HepG2 (cell line): Measurements from ENCODE around the gene OR5T3. TPM values are rescaled to one million over a fixed set of nuclear protein-coding genes. Genes with fewer than 3 reads are reported as not detected.

Experiments used
- ATAC-seq: fragments of 200-7000 bp; cut with Tn5 transposase; 3 replicates; pipeline ENCODE4 v1.9.1; 2020; ENCODE audit warnings: mild to moderate bottlenecking, moderate library complexity
- BruUV-seq: library from RNA; stranded (reverse); fragments of 400-500 nt; replicated peaks from 2 replicates; lab custom pipeline; 2021; lab: Mats Ljungman, UMichigan
- CTCF ChIA-PET: fragments of 300-600 bp; formaldehyde crosslinking; extraction: SDS; loops from one replicate; lab custom pipeline; 2021; ENCODE audit warnings: low total read pairs, inconsistent platforms, low intra/inter-chr PET ratio; lab: Yijun Ruan, JAX
- POLR2A ChIA-PET: fragments of 350-600 bp; sonication (Branson Sonifier 250); formaldehyde crosslinking; loops from one replicate; lab custom pipeline; 2020; ENCODE audit warnings: antibody characterized with exemption, inconsistent platforms; lab: Yijun Ruan, JAX
- DNase-seq: peaks from one replicate; pipeline ENCODE4 v3.0.0-alpha.2; 2015; ENCODE audit warnings: low spot score
- FAIRE-seq: peaks from 3 replicates; lab custom pipeline; 2011; peaks lifted over from hg19 to GRCh38; lab: Jason Lieb, UNC
- H2AFZ ChIP-seq: one replicate; pipeline ENCODE4 v1.6.1; 2011; ENCODE audit warnings: low read length, inconsistent platforms
- H3K27ac ChIP-seq: fragments of 300-600 bp; 3 replicates; pipeline ENCODE4 v1.8.0; 2011; ENCODE audit warnings: mixed run types, mild to moderate bottlenecking, mixed read lengths, low read length, inconsistent platforms; ENCODE audit not compliant: insufficient read depth; ENCODE audit errors: extremely low read length
- H3K27me3 ChIP-seq, 2 experiments: fragments of 200-600 bp in 1 of 2; 2 replicates in 1 of 2; 3 replicates in 1 of 2; pipeline versions ENCODE4 v1.6.0 to v1.8.0; 2011; ENCODE audit warnings: low read length in 2 of 2, mild to moderate bottlenecking in 2 of 2, moderate library complexity in 2 of 2, inconsistent platforms in 1 of 2; ENCODE audit not compliant: insufficient read depth in 2 of 2, control insufficient read depth in 1 of 2
- H3K36me3 ChIP-seq, 2 experiments: fragments of 200-600 bp in 1 of 2; replicated peaks in 1 of 2; 2 replicates in 1 of 2; 3 replicates in 1 of 2; pipeline versions ENCODE4 v1.5.1 to v1.8.0; 2011; ENCODE audit warnings: low read length in 2 of 2, inconsistent platforms in 1 of 2; ENCODE audit not compliant: insufficient read depth in 2 of 2, control insufficient read depth in 1 of 2
- H3K4me1 ChIP-seq: 2 replicates; pipeline ENCODE4 v1.5.1; 2012; ENCODE audit warnings: low read length, inconsistent platforms; ENCODE audit not compliant: insufficient read depth
- H3K4me2 ChIP-seq: 2 replicates; pipeline ENCODE4 v1.6.0; 2011; ENCODE audit warnings: low read depth, low read length, inconsistent platforms
- H3K4me3 ChIP-seq, 3 experiments: fragments of 200-600 bp in 1 of 3; sonication (generic), shearing (Covaris generic) in 1 of 3; replicated peaks in 1 of 3; 2 replicates each; pipeline ENCODE4 v1.5.1; 2011 to 2016; ENCODE audit warnings: low read length in 3 of 3, inconsistent platforms in 2 of 3, low read depth in 2 of 3, mild to moderate bottlenecking in 2 of 3, control low read depth in 1 of 3, mixed read lengths in 1 of 3; ENCODE audit not compliant: insufficient read depth in 1 of 3
- H3K79me2 ChIP-seq: one replicate; pipeline ENCODE4 v1.6.1; 2011; ENCODE audit warnings: low read length, inconsistent platforms; ENCODE audit not compliant: insufficient read depth
- H3K9ac ChIP-seq: 2 replicates; pipeline ENCODE4 v1.6.0; 2011; ENCODE audit warnings: mild to moderate bottlenecking, low read depth, low read length, inconsistent platforms; ENCODE audit not compliant: insufficient read depth
- H3K9me3 ChIP-seq: 2 replicates; pipeline ENCODE4 v1.5.1; 2012; ENCODE audit warnings: mild to moderate bottlenecking, low read length
- H4K20me1 ChIP-seq: 2 replicates; pipeline ENCODE4 v1.6.0; 2011; ENCODE audit warnings: inconsistent platforms, mild to moderate bottlenecking, low read length, moderate library complexity; ENCODE audit not compliant: insufficient read depth
- HES4 ChIP-seq: sonication (generic); formaldehyde crosslinking; IDR thresholded peaks from 2 replicates; pipeline ENCODE4 v1.9.0; 2021; ENCODE audit warnings: mild to moderate bottlenecking, missing genetic modification reagents, borderline replicate concordance
- MED8 ChIP-seq: sonication (generic); formaldehyde crosslinking; IDR thresholded peaks from 2 replicates; pipeline ENCODE4 v1.8.1; 2023; ENCODE audit warnings: mild to moderate bottlenecking, missing genetic modification reagents; ENCODE audit not compliant: insufficient replicate concordance
- PHF5A ChIP-seq: IDR thresholded peaks from one replicate; pipeline ENCODE4 v1.6.1; 2018; ENCODE audit warnings: low read depth, missing genetic modification reagents; ENCODE audit not compliant: unreplicated experiment
- SATB2 ChIP-seq: sonication (generic); formaldehyde crosslinking; IDR thresholded peaks from 2 replicates; pipeline ENCODE4 v1.5.0; 2020; ENCODE audit warnings: missing genetic modification reagents
- SP140L ChIP-seq: sonication (generic); formaldehyde crosslinking; IDR thresholded peaks from 2 replicates; pipeline ENCODE4 v1.4.0; 2020; ENCODE audit warnings: missing genetic modification reagents, borderline replicate concordance
- ZNF282 ChIP-seq: fragments of 450-650 bp; IDR thresholded peaks from 2 replicates; pipeline ENCODE4 v1.6.1; 2018; ENCODE audit not compliant: partially characterized antibody
- WGBS: methylation state at CpG from one replicate; pipeline ENCODE4 v1.1.6; 2017; ENCODE audit warnings: low lambda C conversion rate; 5-methylcytosine and 5-hydroxymethylcytosine counted together
- in situ Hi-C: cut with HindIII; loops from 2 replicates; pipeline ENCODE4 v1.10.0; 2017; ENCODE audit warnings: low pct_unique_long_range_greater_than_20kb; ENCODE audit not compliant: extremely low pct_ligation_motif_present
- intact Hi-C: fragments of 100-400 bp; cut with micrococcal nuclease; formaldehyde crosslinking; loops from one replicate; pipeline ENCODE4 v1.10.0; 2022; ENCODE audit not compliant: unreplicated experiment
- polyA plus RNA-seq, 8 experiments: library from polyadenylated mRNA; depleted of rRNA in 3 of 8; stranded (reverse) in 7 of 8; unstranded in 1 of 8; fragments of >200 nt; fragmentation: Illumina TruSeq in 4 of 8; extraction: Trizol in 4 of 8; gene quantifications; 2 replicates each; pipeline versions ENCODE4 v1.2.1 to v1.2.3, GENCODE V29; 2011 to 2016; ENCODE audit warnings: low read depth in 4 of 8, missing spikeins in 1 of 8, mixed read lengths in 1 of 8; ENCODE audit not compliant: insufficient read depth in 1 of 8
- total RNA-seq, 5 experiments: library from RNA; depleted of rRNA; stranded (reverse); fragments of >200 nt; fragmentation: Illumina TruSeq; extraction: Trizol; gene quantifications; 2 replicates each; pipeline ENCODE4 v1.2.3, GENCODE V29; 2016; ENCODE audit warnings: low read depth in 1 of 5
- TF ChIP-seq, protein P1 (sequence below): sonication (generic); formaldehyde crosslinking; IDR thresholded peaks from 2 replicates; pipeline ENCODE4 v1.9.0; 2022; ENCODE audit warnings: low read depth, missing genetic modification reagents

OR5T3 gene
- total and polyA plus RNA-seq, 2 of the 13 experiments (the other 11 are each of a cell fraction or from before 2014, with no cell fraction given), result not detected

- no peak overlapping the region for H3K4me2 ChIP-seq
- no peak for DNase-seq
- no peaks in the 10 kb centered on the region for H4K20me1 ChIP-seq
- intact Hi-C loops (no loop called here), in situ Hi-C loops (no loop called here)
- no peak overlapping the region for H2AFZ ChIP-seq
- 12% methylated on average over 4 of the region's 4 CpGs for WGBS
- POLR2A ChIA-PET, result no interaction called here
- peaks cover 7% of the 10 kb centered on the region; the same call in 1 of the 2 replicates for H3K9me3 ChIP-seq
- H3K27me3 ChIP-seq, result no peaks in the 10 kb centered on the region
- no peaks in the 10 kb centered on the region for H3K36me3 ChIP-seq
- no peak for ATAC-seq
- BruUV-seq, result no TSS peak
- TF ChIP-seq SATB2, result no peak
- TF ChIP-seq ZNF282, result no peak
- TF ChIP-seq MED8 (CRISPR knock-in tag), result no peak
- TF ChIP-seq SP140L (CRISPR knock-in tag), result no peak
- TF ChIP-seq HES4, result no peak
- no peak for TF ChIP-seq PHF5A
- TF ChIP-seq, protein P1, sequence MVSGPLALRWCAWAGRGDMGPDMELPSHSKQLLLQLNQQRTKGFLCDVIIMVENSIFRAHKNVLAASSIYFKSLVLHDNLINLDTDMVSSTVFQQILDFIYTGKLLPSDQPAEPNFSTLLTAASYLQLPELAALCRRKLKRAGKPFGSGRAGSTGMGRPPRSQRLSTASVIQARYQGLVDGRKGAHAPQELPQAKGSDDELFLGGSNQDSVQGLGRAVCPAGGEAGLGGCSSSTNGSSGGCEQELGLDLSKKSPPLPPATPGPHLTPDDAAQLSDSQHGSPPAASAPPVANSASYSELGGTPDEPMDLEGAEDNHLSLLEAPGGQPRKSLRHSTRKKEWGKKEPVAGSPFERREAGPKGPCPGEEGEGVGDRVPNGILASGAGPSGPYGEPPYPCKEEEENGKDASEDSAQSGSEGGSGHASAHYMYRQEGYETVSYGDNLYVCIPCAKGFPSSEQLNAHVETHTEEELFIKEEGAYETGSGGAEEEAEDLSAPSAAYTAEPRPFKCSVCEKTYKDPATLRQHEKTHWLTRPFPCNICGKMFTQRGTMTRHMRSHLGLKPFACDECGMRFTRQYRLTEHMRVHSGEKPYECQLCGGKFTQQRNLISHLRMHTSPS (CRISPR knock-in tag), result no peak
- H3K79me2 ChIP-seq, result no peaks in the 10 kb centered on the region
- FAIRE-seq, result no peak
- no peak overlapping the region for H3K27ac ChIP-seq
- H3K4me1 ChIP-seq, result no peaks in the 10 kb centered on the region
- no peak overlapping the region for H3K4me3 ChIP-seq
- H3K9ac ChIP-seq, result no peak overlapping the region
- CTCF ChIA-PET, result no interaction called here
These were observed 44.8 kb downstream of the OR5T3 start for GRCh38 chr11:56296898-56297297.

Other genes with a start within 250 kb of the OR5T3 start
- not detected in 2 replicates for gene OR5AS1, start 224.6 kb upstream of the OR5T3 start, total RNA-seq (2016; rRNA removed; fragmentation: Illumina TruSeq; extraction: Trizol)
- gene OR5AS1, start 224.6 kb upstream of the OR5T3 start, polyA plus RNA-seq (2011; rRNA removed), result not detected in 2 replicates
- not detected in 2 replicates for gene OR8I2, start 158.9 kb upstream of the OR5T3 start, total RNA-seq (2016; rRNA removed; fragmentation: Illumina TruSeq; extraction: Trizol)
- gene OR8I2, start 158.9 kb upstream of the OR5T3 start, polyA plus RNA-seq (2011; rRNA removed), result not detected in 2 replicates
- not detected in 2 replicates for gene OR8H2, start 148.6 kb upstream of the OR5T3 start, total RNA-seq (2016; rRNA removed; fragmentation: Illumina TruSeq; extraction: Trizol)
- gene OR8H2, start 148.6 kb upstream of the OR5T3 start, polyA plus RNA-seq (2011; rRNA removed), result not detected in 2 replicates
- gene OR8H3, start 129.9 kb upstream of the OR5T3 start, total RNA-seq (2016; rRNA removed; fragmentation: Illumina TruSeq; extraction: Trizol), result not detected in 2 replicates
- gene OR8H3, start 129.9 kb upstream of the OR5T3 start, polyA plus RNA-seq (2011; rRNA removed), result not detected in 2 replicates
- not detected in 2 replicates for gene OR8J3, start 112.1 kb upstream of the OR5T3 start, total RNA-seq (2016; rRNA removed; fragmentation: Illumina TruSeq; extraction: Trizol)
- gene OR8J3, start 112.1 kb upstream of the OR5T3 start, polyA plus RNA-seq (2011; rRNA removed), result not detected in 2 replicates
- not detected in 2 replicates for gene OR8K5, start 91.9 kb upstream of the OR5T3 start, total RNA-seq (2016; rRNA removed; fragmentation: Illumina TruSeq; extraction: Trizol)
- not detected in 2 replicates for gene OR8K5, start 91.9 kb upstream of the OR5T3 start, polyA plus RNA-seq (2011; rRNA removed)
- gene OR5J2, start 75.6 kb upstream of the OR5T3 start, total RNA-seq (2016; rRNA removed; fragmentation: Illumina TruSeq; extraction: Trizol), result not detected in 2 replicates
- not detected in 2 replicates for gene OR5J2, start 75.6 kb upstream of the OR5T3 start, polyA plus RNA-seq (2011; rRNA removed)
- gene OR5T2, start 18.0 kb upstream of the OR5T3 start, total RNA-seq (2016; rRNA removed; fragmentation: Illumina TruSeq; extraction: Trizol), result not detected in 2 replicates
- gene OR5T2, start 18.0 kb upstream of the OR5T3 start, polyA plus RNA-seq (2011; rRNA removed), result not detected in 2 replicates
- gene OR5T1, start 21.9 kb downstream of the OR5T3 start, total RNA-seq (2016; rRNA removed; fragmentation: Illumina TruSeq; extraction: Trizol), result not detected in 2 replicates
- gene OR5T1, start 21.9 kb downstream of the OR5T3 start, polyA plus RNA-seq (2011; rRNA removed), result not detected in 2 replicates
- not detected in 2 replicates for gene OR8H1, start 40.0 kb downstream of the OR5T3 start, total RNA-seq (2016; rRNA removed; fragmentation: Illumina TruSeq; extraction: Trizol)
- not detected in 2 replicates for gene OR8H1, start 40.0 kb downstream of the OR5T3 start, polyA plus RNA-seq (2011; rRNA removed)
- gene OR8K3, start 62.9 kb downstream of the OR5T3 start, total RNA-seq (2016; rRNA removed; fragmentation: Illumina TruSeq; extraction: Trizol), result not detected in 2 replicates
- not detected in 2 replicates for gene OR8K3, start 62.9 kb downstream of the OR5T3 start, polyA plus RNA-seq (2011; rRNA removed)
- gene OR8K1, start 93.8 kb downstream of the OR5T3 start, total RNA-seq (2016; rRNA removed; fragmentation: Illumina TruSeq; extraction: Trizol), result not detected in 2 replicates
- not detected in 2 replicates for gene OR8K1, start 93.8 kb downstream of the OR5T3 start, polyA plus RNA-seq (2011; rRNA removed)
- gene OR8J1, start 102.0 kb downstream of the OR5T3 start, total RNA-seq (2016; rRNA removed; fragmentation: Illumina TruSeq; extraction: Trizol), result not detected in 2 replicates
- not detected in 2 replicates for gene OR8J1, start 102.0 kb downstream of the OR5T3 start, polyA plus RNA-seq (2011; rRNA removed)
- not detected in 2 replicates for gene OR8U1, start 123.4 kb downstream of the OR5T3 start, total RNA-seq (2016; rRNA removed; fragmentation: Illumina TruSeq; extraction: Trizol)
- gene OR8U1, start 123.4 kb downstream of the OR5T3 start, polyA plus RNA-seq (2011; rRNA removed), result not detected in 2 replicates
- not detected in 2 replicates for gene OR5AL1, start 160.4 kb downstream of the OR5T3 start, total RNA-seq (2016; rRNA removed; fragmentation: Illumina TruSeq; extraction: Trizol)
- gene OR5AL1, start 160.4 kb downstream of the OR5T3 start, polyA plus RNA-seq (2011; rRNA removed), result not detected in 2 replicates
- not detected in 2 replicates for gene OR5M3, start 221.1 kb downstream of the OR5T3 start, total RNA-seq (2016; rRNA removed; fragmentation: Illumina TruSeq; extraction: Trizol)
- not detected in 2 replicates for gene OR5M3, start 221.1 kb downstream of the OR5T3 start, polyA plus RNA-seq (2011; rRNA removed)
- gene OR5M8, start 239.1 kb downstream of the OR5T3 start, total RNA-seq (2016; rRNA removed; fragmentation: Illumina TruSeq; extraction: Trizol), result not detected in 2 replicates
- not detected in 2 replicates for gene OR5M8, start 239.1 kb downstream of the OR5T3 start, polyA plus RNA-seq (2011; rRNA removed)